ENCODE results near the gene DSTN. TPM values are rescaled to one million over a fixed set of nuclear protein-coding genes. Genes with fewer than 3 reads are reported as not detected.

The DSTN gene
- total RNA-seq, 3 donors from 2014 or later: 180 to 384 (median 272) TPM

DNA sequence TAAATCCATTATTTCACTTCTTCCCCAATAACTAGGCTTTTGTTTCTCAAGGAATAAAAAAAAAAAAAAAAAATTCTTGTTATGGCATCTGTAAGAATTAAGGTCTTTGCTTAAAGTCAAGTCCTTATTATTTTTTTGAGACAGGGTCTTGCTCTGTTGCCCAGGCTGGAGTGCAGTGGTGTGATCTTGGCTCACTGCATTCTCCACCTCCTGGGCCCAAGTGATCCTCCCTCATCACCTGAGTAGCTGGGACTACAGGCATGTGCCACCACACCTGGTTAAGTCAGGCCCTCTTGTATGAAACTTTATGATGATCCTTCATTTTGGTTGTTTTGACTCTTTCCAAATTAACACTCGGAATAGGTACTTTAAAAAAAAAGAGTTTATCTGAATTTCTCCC is 17.3 kb downstream of the DSTN start:
- TF ChIP-seq POLR2A (IDR thresholded peaks at IDR 0.05) (no peak), POLR2AphosphoS5 (IDR thresholded peaks at IDR 0.05) (no peak)
- TF ChIP-seq, protein P1, sequence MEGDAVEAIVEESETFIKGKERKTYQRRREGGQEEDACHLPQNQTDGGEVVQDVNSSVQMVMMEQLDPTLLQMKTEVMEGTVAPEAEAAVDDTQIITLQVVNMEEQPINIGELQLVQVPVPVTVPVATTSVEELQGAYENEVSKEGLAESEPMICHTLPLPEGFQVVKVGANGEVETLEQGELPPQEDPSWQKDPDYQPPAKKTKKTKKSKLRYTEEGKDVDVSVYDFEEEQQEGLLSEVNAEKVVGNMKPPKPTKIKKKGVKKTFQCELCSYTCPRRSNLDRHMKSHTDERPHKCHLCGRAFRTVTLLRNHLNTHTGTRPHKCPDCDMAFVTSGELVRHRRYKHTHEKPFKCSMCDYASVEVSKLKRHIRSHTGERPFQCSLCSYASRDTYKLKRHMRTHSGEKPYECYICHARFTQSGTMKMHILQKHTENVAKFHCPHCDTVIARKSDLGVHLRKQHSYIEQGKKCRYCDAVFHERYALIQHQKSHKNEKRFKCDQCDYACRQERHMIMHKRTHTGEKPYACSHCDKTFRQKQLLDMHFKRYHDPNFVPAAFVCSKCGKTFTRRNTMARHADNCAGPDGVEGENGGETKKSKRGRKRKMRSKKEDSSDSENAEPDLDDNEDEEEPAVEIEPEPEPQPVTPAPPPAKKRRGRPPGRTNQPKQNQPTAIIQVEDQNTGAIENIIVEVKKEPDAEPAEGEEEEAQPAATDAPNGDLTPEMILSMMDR (IDR thresholded peaks at IDR 0.05): no peak
- H3K9me3 ChIP-seq: no peaks in the 10 kb centered on the region
- H3K27ac ChIP-seq: no peak overlapping the region
- no peak overlapping the region for H3K4me3 ChIP-seq
- intact Hi-C loops (cut with DNase I; ENCODE audit: low total_unique reads): no loop called here
- H3K27me3 ChIP-seq: no peaks in the 10 kb centered on the region
- H3K4me1 ChIP-seq: peaks cover 0 to 9% of the 10 kb centered on the region in 2 donors
- no peak for DNase-seq (ENCODE audit: low spot score in 2 of 2)
- H3K36me3 ChIP-seq: no peaks in the 10 kb centered on the region

DNA sequence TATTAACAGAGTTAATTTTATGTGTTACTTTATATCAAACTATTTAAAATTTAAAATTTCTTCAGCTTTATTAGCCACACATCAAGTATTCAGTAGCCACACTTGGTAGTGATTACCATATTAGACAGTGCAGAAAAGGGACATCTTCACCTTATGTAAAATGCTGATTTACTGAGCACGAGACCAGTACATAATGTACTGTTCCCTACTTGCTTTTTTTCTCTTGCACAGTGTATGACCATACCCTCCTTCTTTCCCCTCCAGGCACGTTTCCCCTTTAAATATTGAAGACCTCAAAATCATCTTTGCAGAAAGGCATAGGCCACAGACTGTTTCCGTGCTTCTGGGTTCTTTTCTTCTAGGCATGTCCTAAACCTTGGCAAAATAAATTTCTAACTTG is 17.9 kb downstream of the DSTN start:
- Histone ChIP-seq H3K27ac (no peak overlapping the region), H3K9me3 (no peaks in the 10 kb centered on the region), H3K36me3 (no peaks in the 10 kb centered on the region), H3K4me1 (peaks cover 0 to 12% of the 10 kb centered on the region in 2 donors), H3K4me3 (no peak overlapping the region), H3K27me3 (no peaks in the 10 kb centered on the region)
- intact Hi-C loops (cut with DNase I; ENCODE audit: low total_unique reads): no loop called here
- TF ChIP-seq POLR2AphosphoS5 (IDR thresholded peaks at IDR 0.05) (no peak), POLR2A (IDR thresholded peaks at IDR 0.05) (no peak)
- TF ChIP-seq, protein P1 (IDR thresholded peaks at IDR 0.05): no peak
- DNase-seq (ENCODE audit: low spot score in 2 of 2): no peak

DNA sequence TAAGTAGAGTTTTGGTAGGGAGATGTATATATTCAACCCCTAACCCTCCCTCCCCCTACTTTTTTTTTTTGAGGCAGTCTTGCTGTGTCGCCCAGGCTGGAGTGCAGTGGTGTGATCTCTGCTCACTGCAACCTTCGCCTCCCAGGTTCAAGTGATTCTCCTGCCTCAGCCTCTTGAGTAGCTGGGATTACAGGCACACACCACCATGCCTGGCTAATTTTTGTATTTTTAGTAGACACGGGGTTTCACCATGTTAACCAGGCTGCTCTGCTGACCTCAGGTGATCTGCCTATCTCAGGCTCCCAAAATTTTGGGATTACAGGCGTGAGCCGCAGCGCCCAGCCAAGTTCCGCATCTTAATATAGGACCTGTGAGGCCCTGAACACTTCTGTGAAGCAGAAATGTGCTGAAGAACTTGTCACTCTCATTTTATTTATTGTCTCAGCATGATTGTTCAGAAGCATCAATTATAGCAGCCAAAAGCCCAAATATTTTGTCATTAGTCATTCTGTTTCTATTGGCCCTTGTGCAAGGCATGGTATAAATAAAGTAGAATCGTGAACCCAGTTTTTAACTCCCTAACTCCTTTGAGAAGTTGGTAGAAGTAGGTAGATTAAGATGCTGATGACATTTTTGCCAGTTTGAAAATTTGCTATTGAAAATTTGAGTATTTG is 19.4 kb downstream of the DSTN start:
- intact Hi-C loops (cut with DNase I; ENCODE audit: low total_unique reads): no loop called here
- no peak for DNase-seq (ENCODE audit: low spot score in 2 of 2)
- H3K36me3 ChIP-seq: no peaks in the 10 kb centered on the region
- peaks cover 0 to 23% of the 10 kb centered on the region in 2 donors for H3K4me1 ChIP-seq
- H3K27me3 ChIP-seq: no peaks in the 10 kb centered on the region
- no peak for TF ChIP-seq POLR2A (IDR thresholded peaks at IDR 0.05)
- TF ChIP-seq, protein P1 (IDR thresholded peaks at IDR 0.05): no peak
- TF ChIP-seq POLR2AphosphoS5 (IDR thresholded peaks at IDR 0.05): no peak
- no peak overlapping the region for H3K4me3 ChIP-seq
- H3K9me3 ChIP-seq: no peaks in the 10 kb centered on the region
- peak overlapping the region in 1 of 2 donors; percentile 26 for H3K27ac ChIP-seq

DNA sequence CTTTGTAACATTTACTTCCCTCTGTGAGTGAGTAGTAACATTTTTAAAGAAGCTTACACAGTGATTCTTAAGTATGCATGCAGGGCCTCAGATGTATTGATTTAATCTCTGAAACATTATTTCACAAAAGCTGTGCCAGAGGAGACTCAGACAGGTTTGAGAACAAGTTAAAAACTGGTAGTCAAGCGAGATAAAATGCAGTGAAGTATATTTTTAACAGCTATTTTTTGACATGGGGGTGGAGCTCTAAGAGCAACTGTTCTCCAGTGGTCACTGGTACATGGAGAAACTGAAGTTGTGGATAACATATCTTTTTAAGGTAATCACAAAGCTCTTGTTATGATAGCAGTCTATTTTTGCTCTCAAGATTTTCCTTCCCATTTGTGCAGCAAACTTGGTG is 20.4 kb downstream of the DSTN start:
- H3K4me3 ChIP-seq: no peak overlapping the region
- H3K27me3 ChIP-seq: no peaks in the 10 kb centered on the region
- H3K9me3 ChIP-seq: no peaks in the 10 kb centered on the region
- H3K4me1 ChIP-seq: peaks cover 0 to 33% of the 10 kb centered on the region in 2 donors
- H3K27ac ChIP-seq: peak overlapping the region in 1 of 2 donors; percentile 26
- intact Hi-C loops (cut with DNase I; ENCODE audit: low total_unique reads): no loop called here
- DNase-seq (ENCODE audit: low spot score in 2 of 2): no peak
- no peak for TF ChIP-seq POLR2AphosphoS5 (IDR thresholded peaks at IDR 0.05)
- TF ChIP-seq POLR2A (IDR thresholded peaks at IDR 0.05): no peak
- TF ChIP-seq, protein P1 (IDR thresholded peaks at IDR 0.05): no peak
- no peaks in the 10 kb centered on the region for H3K36me3 ChIP-seq

DNA sequence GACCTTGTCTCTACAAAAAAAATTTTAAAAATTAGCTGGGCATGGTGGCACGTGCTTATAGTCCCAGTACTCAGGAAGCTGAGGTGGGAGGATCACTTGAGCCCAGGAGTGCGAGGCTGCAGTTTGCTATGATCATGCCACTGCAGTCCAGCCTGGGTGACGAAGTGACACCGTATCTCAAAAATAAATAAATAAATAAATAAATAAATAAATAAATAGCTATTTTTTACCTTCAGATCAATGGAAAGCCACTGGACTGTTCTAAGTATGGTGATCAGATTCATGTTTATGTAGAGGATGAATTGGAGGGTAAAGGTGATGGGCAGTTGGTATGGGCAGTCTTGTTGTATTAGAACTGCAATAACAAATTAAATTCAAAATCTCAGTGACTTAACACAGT is 24.0 kb downstream of the DSTN start:
- Histone ChIP-seq H3K27ac (peak overlapping the region; percentile 53 to 78), H3K27me3 (no peaks in the 10 kb centered on the region), H3K9me3 (no peaks in the 10 kb centered on the region), H3K4me3 (no peak overlapping the region), H3K4me1 (peaks cover 3 to 32% of the 10 kb centered on the region in 2 donors), H3K36me3 (no peaks in the 10 kb centered on the region)
- no peak for TF ChIP-seq POLR2A (IDR thresholded peaks at IDR 0.05)
- no peak for TF ChIP-seq POLR2AphosphoS5 (IDR thresholded peaks at IDR 0.05)
- DNase-seq (ENCODE audit: low spot score in 2 of 2): no peak
- intact Hi-C loops (cut with DNase I; ENCODE audit: low total_unique reads): no loop called here

Measured in breast epithelium (tissue), 4 donors.